ENCODE data around the gene DSCAML1.

DSCAML1 gene

DNA sequence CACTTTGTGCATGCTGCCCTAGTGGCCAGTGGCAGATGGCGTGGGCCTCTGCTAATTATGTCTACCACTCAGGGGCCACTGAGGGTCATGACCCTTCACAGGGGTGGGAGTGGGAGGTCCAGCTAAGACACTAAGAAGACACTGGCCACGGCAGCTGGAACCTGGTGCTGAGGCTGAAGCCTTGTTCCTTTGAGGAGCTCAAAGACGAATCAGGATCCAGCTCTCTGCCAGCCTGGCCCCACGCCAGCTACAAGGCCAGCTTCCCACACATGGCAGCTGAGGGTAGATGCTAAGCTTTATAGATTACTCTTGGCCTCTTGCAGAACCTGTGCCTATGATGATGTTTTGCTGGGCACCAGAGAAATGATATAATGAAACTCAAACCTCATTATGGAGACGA, 226.3 kb downstream of the DSCAML1 start:
- in situ Hi-C loops (cut with HindIII; ENCODE audit: low sequenced_read_pairs): no loop called here

DNA sequence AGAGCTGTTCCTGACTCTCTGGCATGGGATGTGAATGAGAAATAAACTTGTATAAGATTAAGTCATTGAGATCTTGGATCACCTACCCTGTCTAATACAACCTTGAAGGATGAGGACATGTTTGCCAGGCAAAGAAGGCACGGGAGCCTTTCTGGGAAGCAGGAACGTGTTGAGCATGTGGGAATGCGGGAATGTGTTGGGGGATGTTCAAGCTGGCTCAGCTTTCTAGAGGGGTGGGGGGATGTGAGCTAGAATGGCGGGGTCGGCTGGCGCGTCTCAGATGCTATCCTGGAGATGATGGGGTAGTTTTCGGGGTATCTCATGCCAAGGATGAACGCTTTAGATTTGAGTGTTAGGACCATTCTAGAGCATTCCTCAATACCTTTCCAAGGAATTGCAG, 227.1 kb downstream of the DSCAML1 start:
- in situ Hi-C loops (cut with HindIII; ENCODE audit: low sequenced_read_pairs): no loop called here

DNA sequence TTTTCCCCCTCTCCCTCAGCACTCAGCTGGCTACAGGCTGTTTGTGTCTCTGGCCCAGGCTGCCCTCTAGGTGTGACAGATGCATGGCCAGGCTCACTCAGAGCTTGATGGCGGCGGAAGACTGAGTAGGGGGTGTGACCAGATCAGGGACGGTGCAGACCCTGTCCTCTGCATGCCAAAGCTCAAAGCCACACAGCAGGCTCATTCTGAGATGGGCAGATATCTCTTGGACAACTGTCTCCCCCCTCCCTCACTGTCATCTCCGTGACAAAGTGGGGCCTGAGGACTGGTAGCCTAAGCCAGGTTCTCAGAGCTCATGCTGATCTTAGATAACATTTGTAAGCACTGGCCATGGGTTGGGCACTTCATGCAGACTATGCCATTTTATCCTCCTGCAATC, 231.3 kb downstream of the DSCAML1 start:
- in situ Hi-C loops (cut with HindIII; ENCODE audit: low sequenced_read_pairs): no loop called here

DNA sequence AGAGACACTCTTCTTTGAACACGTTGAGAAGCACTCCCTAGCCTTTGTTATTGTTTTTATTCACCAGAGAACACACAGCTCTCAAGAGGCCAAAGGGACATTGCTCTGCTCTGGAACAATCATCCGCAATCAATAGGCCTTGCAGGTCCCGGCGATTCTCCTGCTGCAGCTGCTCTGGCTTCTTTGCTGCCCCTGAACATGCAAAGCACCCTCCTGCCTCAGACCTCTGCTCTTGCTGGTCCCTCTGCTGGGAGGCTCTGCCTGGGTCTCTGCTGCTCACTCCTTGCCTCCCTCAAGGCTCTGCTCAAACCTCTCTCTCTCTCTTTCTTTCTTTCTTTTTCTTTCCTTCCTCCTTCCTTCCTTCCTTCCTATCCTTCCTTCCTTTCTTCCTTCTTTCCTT, 232.7 kb downstream of the DSCAML1 start:
- in situ Hi-C loops (cut with HindIII; ENCODE audit: low sequenced_read_pairs): loop anchor here (5.0 kb wide), 2 partner anchors 78 to 122 kb away; no protein-coding TSS in a partner anchor

DNA sequence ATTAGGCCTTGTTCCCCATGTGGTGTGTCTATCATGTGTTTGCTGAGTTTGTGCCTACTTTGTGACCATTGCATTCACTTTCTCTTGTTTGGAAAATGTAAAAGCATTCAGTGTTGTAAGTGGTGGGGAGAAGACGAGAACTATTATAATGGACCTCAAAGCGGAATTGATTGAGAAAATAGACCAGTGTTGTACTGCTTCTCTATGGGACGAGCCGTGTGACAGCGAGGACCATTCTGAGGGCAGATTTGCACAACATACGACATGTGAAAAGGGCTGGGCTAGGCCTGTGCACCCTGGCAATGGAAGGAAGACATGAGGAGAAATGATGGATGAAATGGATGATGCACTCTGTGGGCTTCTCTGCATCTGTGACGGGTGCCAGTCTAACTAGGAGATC, 233.5 kb downstream of the DSCAML1 start:
- in situ Hi-C loops (cut with HindIII; ENCODE audit: low sequenced_read_pairs): loop anchor here (5.0 kb wide), 2 partner anchors 79 to 121 kb away; no protein-coding TSS in a partner anchor

DNA sequence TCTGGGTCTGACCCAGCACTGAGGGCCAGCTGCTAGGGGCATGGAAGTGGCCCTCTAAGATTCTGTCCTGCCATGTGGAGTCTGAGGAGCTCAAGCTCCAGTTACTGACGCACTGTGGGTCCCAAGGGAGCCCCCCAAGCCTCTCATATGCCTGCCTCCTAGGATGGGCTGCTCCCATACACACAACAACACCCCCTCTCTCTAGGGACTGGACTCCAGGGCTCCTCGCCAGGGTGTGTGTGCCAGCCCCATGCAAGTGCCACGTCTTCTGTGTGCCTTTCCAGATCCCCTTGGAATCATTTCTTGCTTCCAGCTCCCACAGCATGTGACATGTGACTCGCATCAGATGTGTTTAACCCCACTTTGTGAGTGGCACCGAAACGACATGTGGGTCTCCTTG, 234.9 kb downstream of the DSCAML1 start:
- in situ Hi-C loops (cut with HindIII; ENCODE audit: low sequenced_read_pairs): loop anchor here (5.0 kb wide), 2 partner anchors 80 to 120 kb away; no protein-coding TSS in a partner anchor

DNA sequence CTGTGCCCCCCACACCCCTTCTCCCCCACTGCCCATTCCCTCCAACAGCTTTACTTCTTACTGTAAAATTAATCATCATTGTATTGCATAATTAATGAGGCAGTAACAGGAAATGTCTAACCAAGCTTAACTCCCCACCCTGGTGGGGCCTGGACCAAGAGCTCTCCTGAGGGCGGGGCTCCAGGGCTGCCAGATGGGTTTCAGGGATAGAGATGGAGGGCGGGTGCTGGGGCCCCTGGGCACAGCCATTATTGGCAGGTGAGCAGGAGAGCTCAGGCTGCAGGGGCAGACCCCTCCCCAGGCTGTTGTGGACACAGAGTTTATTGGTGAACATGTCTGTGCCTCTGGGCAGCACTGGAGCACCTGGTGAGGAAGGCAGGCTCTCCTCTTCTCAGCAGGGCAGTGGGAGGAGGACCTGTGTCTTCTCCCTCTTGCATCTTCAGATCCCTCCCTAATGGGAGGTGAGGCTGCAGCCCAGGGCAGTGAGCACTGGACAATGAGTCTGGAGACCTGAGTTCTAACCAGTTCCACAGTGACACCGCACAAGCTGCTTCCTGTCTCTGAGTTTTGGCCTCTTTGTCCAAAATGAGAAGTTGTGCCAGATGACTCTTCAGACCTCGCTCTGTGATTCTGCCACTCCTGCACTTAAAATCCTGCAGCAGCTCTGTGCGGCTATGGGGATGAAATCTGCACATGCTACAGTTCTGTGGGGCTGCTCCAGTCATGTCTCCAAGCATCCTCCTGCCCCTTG, 236.1 kb downstream of the DSCAML1 start:
- in situ Hi-C loops (cut with HindIII; ENCODE audit: low sequenced_read_pairs): loop anchor here (5.0 kb wide), 2 partner anchors 81 to 119 kb away; no protein-coding TSS in a partner anchor

DNA sequence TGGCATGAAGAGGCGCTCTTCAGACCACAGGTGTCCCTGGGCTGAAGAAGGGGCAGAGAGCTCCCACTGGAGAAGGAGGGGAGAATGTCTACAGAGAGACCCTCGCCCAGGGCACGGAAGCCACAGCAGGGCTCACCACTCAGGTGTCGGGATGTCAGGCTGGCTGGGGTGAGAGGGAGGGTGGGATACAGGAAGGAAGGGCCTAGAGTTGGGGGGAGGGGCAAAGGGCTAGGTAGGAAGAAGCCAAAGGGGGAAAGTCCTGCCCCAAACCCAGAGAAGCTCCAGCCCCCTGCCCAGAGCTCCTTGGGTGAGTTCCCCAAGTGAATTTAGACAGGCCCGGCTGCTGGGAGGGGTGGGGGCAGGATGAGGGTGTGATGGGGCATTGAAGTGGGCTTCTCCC, 237.3 kb downstream of the DSCAML1 start:
- in situ Hi-C loops (cut with HindIII; ENCODE audit: low sequenced_read_pairs): loop anchor here (5.0 kb wide), 2 partner anchors 83 to 117 kb away; no protein-coding TSS in a partner anchor

DNA sequence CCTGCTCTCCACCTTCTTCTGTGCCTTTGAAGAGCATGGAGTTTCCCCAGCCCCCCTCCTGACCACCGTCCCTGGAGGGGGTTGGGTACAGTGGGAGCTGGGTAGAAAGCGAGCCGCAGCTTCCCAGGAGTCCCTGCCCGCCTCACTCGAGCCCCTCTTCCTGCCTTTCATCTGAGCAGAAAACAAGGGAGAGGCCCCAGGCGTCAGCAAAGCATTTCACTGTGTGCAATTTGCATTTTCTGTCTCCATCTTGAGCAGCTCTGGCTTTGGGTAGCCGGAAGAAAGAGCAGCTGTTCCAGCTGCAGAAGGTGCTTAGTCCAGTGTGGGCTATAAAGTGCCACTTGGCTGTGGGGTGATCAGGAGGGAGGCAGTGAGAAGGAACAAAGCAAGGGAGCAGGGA, 239.7 kb downstream of the DSCAML1 start:
- in situ Hi-C loops (cut with HindIII; ENCODE audit: low sequenced_read_pairs): no loop called here

DNA sequence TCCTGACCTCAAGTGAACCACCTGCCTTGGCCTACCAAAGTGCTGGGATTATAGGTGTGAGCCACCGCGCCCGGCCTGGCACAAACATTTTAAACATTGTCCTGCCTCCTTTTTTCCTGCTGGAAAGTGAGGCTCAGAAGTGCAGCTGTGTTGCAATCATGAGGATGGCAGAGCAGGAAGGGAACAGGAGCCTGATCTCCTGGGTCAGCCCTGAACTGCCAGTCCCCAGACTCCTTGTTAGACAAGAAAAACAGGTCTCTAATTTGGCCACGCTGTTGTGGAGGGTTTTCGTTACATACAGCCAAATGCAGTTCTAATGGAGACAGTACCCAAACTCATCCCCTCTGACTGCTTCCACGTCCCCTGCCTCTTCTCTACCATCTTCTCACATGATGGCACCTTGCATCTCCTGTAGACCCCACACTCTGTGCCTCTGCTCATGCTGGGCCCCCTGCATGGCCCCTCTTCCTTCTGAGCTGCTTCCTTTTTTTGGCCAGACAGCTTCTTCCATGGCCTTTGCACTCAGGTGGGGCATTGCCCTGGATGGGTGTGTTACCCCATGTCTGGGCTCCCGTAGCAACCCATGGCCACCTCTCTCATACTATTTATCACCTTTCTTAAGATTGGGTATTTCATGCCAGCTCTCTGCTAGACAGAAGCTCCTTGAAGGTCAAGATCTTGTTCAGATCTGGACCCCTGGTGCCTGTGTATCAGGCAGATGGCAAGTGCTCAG, 242.2 kb downstream of the DSCAML1 start:
- in situ Hi-C loops (cut with HindIII; ENCODE audit: low sequenced_read_pairs): no loop called here

DNA sequence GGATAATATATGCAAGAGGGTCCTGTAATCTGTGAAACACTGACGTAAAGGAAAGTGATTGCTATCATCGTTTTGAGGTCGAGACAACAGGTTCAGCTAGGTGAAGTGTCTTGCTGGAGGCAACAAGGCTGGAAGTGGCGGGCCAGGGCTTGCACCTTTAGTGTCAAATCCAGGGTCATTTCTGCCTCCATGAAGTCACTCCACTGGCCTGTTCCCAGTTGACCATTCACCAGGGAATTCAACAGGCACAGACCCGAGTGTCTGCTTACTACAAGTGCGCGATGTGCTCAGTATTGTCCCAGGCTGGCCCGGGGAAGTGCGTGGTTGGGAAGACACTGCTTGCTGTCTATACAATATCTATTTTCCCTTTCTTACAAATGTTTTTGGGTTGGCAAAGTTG, 244.4 kb downstream of the DSCAML1 start:
- in situ Hi-C loops (cut with HindIII; ENCODE audit: low sequenced_read_pairs): no loop called here

DNA sequence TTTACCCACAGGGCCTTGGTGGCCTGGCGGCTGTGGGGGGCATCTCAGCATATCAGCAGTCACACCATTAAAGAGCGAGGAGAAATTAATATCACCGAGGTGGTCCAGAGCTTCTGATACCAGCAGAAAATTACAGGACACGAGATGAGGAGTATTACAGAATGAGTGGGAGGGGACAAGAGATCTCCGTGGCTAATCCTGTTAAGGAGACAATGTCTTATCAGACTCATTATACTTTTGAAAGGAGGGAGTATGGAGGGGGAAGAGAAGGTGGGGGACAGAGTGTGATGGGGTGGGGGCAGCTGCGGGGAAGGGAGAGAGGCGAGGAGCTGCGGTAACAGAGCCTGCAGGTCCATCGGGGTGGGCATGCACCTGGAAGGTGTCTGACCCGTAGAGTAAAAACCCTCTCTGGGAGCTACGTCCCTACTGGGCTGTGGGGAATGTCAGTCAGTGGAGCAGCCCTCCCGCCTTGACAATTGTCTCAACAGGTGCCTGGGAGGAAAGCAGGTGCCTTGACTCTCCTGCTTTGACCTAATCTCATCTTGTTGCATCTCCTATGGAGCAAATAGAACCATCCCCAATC, 245.2 kb downstream of the DSCAML1 start:
- in situ Hi-C loops (cut with HindIII; ENCODE audit: low sequenced_read_pairs): no loop called here

DNA sequence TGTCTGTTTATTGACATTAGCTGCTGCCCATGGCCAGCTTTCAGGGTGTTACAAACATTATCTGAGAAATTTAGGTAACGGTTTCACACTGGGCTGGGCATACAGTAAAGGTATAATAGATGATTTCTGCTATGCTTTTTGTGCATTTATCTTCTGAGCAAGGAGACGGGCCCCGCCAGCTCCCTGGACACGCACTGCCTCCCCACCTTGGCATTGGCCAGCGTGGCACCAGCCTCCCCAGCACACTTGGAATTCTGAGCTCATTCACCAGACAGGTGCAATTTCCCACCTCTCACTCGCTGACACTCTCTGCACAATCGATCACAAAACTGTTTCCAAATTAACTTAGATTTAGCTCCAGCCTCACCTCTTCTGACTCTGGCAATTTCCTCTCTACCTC, 246.6 kb downstream of the DSCAML1 start:
- in situ Hi-C loops (cut with HindIII; ENCODE audit: low sequenced_read_pairs): no loop called here

DNA sequence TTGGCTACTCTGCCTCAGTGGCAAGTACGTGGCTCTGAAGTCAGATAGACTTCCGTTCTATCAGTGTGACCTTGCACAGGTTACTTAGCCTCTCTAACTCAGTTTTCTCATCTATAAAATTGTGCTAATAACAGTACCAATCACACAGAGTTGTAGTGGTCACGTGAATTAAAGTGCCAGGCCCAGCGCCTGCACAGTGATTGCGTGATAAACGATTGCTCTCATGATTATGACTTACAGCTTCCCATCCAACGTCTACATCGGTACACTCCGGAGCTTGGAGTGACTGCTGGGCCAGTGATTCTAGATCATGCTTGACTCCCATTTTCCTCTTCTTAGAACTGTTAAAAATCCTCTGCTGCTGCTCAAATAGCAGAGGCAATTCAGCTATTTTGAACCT, 247.6 kb downstream of the DSCAML1 start:
- in situ Hi-C loops (cut with HindIII; ENCODE audit: low sequenced_read_pairs): no loop called here

DNA sequence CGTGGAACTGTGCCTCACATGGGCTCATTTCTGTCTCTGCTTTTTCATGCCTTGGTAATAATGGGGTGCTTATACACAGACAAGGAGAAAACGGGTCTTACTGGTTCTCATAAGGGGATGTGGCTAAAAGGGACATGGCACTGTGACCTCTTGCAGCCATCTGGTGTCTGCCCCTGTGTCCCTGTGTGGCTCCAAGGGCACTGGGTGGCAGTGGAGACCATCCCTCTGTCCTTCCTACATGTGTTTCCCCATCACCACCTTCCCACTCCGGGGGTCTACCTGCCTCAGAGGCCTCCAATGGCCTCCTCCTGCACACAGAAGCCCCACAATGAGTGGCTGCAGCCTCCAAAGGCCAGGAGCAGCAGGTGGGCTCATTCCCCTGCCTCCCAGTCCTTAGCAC, 248.1 kb downstream of the DSCAML1 start:
- in situ Hi-C loops (cut with HindIII; ENCODE audit: low sequenced_read_pairs): no loop called here

DNA sequence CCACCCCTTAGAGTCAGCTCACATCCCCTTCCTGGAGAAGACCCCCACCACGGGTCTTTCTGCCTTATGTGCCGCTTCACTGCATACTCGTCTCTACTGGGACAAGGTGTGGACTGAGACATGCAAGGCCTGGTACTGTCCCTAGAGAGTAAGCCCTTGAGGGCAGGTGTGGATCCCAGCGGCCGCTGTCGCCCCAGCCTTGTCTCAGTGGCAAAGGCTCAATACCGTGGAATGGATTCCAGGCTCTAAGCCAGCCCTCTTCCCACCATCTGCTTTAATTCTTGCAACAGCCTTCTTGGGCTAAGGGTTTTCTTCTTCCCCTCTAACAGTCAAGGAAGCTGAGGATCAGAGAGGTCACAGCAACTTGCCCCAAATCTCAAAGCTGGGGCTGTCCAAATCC, 249.1 kb downstream of the DSCAML1 start:
- in situ Hi-C loops (cut with HindIII; ENCODE audit: low sequenced_read_pairs): no loop called here

DNA sequence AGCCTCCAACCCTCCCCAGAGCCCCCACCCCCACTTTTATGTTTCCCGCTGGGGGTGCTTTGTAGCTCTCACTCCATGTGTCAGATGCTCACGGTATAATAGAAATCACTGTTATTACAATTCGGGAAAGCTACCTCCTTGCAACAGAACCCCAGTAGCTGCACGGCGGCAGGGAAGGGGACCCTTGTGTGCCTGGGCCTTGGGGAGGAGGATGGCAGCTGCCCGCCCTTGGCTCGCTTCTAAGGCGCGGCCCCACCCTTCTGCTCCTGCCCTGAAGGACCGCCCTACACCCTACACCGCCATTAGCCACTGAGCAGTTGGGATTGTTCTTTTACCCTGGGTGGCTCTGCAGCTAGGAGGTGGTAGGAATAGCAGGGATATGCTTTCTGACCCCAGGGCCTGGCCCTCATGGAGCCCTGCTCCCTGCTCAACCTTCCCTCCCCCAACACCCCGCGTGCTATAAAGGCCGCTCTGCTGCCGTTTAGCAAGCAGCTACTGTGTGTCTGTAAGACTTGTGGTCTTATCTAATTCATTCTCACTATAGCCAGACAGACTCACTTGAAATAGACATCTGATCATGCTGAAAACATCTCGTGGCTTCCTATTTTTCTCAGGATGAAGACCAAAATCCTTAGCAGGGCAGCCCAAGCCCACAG, 249.7 kb downstream of the DSCAML1 start:
- in situ Hi-C loops (cut with HindIII; ENCODE audit: low sequenced_read_pairs): no loop called here

DNA sequence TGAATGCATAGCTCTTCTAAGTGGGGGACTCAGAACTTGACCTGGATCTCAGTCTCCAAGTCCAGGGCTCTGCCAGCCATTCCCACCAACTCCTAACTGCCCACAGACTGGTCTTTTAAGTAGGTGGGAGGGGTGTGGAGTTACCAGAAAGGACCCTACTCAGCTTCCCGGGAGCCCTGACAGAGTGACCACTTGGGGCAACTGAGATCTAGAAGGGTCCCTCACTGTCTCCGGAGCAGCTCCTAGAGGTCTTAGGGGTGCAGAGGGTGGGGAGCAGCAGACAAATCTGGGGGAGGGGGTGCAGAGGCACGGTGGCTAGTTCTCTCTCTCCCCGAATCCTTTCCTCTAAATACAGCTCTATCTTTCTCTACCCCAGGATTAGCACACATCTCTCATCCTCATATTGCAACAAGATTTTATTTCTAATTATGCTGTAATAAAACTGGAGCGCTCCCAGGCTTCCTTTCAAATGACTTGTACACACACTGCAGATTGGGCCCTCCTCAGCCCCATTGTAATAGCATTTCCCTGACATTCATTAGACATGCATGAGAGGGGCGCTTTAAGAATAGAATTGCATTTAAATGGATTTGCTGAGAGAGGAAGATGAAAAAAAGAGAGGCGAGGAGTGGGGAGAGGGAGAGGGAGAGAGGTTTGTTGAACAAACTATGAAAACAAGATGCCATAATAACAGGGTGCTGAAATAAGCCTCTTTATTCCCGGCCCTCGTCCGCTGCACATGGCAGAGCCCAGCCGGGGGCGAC, 250.4 kb downstream of the DSCAML1 start:
- in situ Hi-C loops (cut with HindIII; ENCODE audit: low sequenced_read_pairs): no loop called here

DNA sequence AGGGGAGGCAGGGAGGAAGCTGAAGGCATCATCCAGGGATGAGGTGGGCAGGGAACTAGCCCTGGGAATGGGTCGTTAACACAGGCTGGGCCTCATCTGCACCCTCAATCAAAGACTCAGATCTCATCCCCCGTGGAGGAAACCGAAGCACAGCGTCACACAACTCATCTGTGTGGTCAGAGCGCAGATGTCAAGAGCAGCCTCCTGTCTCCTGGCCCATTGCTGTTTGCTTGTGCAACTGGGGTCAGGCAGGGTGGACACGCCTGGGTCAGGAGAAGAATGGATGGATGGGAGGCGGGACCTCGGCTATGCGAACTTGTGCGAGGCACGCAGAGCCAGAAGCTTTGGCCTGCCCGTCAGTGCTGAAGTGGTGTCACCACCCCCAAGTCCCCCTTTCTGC, 251.3 kb downstream of the DSCAML1 start:
- in situ Hi-C loops (cut with HindIII; ENCODE audit: low sequenced_read_pairs): no loop called here

DNA sequence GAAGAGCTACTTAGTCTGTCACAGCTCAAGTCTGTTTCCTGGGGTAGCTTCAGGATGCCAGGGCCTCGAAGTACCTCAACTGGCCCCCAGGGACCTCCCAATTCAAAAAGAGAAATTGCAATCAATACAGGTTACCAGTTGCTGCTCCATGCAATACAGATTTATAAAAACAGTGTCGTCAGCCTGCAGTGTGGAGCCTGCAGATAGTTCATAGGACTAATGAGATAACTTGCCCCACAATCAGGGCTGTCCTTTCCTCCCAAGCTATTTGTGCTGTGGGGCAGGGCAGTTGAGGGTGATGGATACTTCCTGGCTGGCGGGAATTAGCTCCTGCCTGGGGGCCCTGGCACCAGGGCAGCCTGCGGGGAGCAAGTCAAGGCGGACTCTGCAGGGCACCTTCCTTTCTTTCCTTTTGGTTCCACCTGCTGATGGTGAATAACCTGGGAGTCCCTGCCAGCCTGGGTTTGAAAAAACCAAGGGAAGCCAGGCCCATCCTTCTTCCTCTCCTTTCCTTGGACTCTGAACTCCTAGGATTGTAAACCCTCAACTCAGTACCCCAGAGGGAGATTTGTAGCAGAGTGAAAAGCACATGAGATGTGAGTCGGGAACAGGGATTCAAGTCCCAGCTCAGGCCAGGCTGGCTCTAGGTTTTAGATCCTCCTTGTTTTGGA, 252.8 kb downstream of the DSCAML1 start:
- in situ Hi-C loops (cut with HindIII; ENCODE audit: low sequenced_read_pairs): no loop called here
